GM15510 (cell line): ENCODE results near the gene COL4A1.

Experiments
- POLR2A ChIP-seq: IDR thresholded peaks from 3 replicates; pipeline ENCODE4 v1.6.1; 2011; ENCODE audit warnings: borderline replicate concordance; ENCODE audit not compliant: insufficient read length; ENCODE audit errors: extremely low read depth

The COL4A1 gene

DNA sequence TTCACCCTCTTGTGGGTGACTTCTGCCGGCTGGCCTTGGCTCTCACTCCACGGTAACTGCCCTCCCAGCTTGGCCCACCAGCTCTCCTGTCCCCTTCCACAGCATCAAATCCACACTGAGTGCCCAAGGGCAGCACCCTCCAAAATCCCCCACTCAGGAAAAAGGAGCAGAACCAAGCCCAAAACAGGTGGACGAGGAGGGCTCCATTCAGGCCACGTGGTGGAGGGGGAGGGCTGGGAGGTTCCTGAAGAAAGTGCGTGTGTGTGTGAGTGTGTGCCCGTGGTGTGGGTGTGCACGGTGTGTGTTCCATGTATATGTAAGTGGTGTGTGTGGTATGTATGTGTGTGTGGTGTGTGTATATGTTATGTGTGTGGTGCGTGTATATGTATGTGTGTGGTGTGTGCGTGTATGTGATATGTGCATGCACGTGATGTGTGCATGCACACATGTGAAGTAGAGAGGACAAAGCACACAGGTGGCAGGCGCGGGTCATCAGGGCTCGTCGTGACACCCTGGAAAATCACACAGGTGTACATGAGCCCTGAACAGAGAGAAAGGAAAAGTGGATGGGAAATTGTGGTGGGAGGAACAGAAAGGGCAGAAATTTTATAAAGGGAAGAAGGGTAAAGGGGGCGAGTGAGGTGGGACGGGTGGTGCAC is 76.9 kb downstream of the COL4A1 start:
- no peak for TF ChIP-seq POLR2A

DNA sequence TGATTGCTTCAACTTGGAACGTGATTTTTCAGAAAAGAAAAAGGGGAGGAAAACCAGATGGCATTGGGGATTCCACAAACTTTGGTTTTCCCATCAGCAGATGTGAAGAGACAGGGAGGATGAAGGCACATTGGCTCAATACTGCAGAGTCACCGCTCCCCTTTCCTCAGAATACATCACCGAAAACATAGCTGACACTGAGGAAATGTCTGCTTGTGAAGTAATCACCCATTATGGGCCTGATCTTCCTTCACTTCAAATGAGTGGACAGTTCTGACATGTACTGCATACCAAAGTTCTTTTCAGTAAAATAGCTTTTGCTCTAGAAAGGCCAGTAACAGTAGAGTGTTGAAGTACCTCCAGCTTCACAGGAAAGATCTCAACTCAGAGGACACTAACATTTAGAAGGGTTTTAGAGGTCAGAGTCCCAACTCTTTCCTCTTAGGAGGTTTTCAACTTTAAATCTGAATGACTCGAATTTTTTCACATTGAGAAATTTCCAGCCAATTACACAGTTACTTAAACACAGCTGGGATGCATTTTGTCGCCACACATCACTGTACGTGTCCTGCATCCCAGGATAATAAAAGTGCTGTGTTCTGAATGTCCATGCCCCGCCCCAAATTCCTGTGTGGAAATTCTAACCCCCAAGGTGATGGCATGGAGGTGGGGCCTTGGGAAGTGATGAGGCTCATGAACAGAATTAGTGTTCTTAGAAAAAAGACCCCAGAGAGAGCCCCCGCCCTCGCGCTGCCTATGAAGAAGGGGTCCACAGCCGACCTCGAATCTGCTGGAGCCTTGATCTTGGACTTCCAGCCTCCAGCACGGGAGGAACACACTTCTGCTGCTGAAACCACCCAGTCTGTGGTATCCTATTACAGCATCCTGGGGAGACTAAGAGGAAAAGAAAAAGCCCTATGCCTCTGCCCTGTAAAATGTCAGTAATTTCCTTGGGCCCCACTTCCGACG is 77.7 kb downstream of the COL4A1 start:
- TF ChIP-seq POLR2A: no peak

DNA sequence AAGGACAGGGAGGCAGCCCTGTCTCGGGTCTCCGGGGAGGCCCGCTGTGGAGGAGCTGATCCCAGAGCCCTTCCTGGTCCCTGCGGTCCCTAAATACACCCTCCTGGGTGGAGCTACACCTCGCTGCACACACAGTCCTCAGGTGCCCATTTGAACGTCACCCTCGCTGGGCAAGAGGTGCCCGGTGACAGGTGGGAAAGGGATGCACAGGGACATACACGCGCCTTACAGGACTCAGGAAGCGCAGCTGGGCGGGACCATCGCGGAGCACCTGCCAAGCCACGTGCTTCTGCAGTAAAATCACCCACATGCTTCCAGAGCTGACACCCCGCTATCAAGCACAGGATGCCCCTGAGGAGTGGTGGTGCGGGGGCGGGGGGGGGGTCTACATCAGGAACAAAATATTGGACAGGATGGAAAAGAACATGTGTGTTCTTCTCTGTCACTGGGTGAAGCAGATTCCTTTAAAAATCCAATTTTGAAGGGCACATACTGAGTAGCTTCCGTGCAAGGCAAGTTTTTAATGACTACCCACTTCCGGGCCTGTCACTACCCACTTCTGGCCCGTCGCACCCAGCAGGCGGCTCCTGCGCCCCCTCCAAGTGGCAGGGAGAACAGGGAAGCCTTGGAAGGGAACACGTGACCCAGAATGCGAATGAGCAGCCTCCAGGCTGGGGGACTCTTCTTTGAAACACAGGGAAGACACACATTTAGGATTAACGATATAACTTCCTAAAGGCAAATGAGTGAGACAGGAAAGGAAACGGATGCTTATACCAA is 78.9 kb downstream of the COL4A1 start:
- no peak for TF ChIP-seq POLR2A

DNA sequence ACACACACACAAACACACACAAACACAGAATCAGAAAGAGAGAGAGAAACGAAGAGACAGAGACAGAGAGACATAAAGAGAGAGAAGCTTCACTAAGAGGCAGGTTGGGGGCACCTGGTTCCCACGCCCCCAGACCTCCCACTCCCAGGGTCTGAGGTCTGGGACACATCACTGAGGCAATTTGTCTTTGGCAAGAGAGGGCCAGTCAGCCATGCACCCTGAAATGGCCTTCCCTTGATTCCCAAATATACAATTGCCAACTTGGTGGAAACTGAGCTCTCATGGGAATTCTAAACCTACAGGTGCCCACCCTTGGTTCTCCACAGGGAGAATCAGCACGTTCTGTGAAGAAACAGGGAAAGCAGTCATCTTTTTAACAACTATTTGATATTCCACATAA is 79.5 kb downstream of the COL4A1 start:
- TF ChIP-seq POLR2A: no peak

DNA sequence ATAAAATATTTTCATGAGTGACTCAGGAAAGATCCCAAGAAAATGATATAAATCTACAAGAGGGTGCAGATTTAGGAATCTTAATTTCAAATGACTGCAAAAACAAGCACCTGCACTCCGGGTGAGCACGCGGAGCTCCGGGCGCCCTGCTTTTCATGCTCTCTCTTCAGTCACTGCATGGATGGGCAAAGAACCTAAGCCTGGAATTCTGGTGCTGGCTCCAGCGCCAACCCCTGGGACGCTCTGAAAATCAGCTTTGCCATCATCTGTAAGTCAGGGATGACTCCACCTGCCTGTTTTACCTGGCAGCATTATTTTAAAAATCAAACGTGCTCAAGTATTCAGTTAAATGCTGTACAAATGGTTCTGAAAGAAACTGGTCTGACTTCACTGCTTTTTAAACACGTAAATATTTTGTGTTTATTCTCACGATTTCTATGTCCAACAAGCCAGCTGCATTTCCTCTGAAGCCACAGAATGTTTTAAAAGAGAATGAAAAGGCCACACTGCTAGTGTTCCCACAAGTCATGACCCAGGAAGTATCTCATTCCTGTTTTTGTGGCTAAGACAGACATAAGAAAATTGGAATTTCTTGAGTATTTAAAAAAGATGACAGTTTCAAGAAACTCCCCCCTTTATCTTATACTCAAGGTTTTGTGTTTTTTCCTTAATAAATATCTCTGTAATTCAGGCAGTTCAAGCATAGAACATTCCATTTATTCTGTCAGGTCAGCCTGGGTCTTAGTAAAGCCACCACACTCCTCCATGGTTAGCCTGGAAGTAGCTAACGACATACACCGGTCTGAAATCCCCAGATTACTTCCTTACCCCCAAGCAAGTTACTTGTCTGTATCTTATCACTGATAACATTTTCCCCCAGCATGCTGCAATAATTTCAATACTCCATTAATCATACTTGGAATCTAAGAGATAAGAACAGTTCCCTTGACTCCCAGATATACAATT is 81.1 kb downstream of the COL4A1 start:
- no peak for TF ChIP-seq POLR2A

DNA sequence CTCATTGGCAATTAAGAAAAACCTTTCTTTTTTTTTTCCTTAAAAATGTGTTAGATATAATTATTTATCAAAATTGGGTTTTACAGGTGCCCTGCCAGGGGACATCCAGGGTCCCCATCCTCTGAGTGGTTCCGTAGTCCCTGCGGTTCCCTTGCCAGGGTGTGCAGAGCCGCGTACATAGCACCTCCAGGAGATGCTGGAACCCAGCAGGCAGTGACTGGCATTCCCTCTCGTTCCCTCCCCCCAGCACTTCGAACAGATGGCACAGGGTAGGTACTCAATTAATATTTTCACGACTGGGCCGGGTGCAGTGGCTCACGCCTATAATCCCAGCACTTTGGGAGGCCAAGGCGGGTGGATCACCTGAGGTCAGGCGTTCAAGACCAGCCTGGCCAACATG is 82.0 kb downstream of the COL4A1 start:
- TF ChIP-seq POLR2A: no peak

DNA sequence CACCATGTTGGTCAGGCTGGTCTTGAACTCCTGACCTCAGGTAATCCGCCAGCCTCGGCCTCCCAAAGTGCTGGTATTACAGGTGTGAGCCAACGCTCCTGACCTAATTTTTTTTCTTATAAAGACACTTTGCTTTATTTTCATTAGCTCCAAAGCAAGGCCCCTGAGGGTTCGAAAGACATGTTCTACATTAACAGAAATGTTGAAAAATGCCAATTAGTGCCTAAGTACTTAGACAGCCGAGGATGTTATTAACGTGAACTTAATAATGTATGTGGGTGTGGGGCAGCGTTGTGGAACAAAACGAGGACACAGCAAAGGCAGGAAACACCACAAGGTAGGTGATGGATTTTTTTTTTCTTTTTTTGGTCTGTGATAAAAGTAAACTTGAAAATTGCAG is 82.4 kb downstream of the COL4A1 start:
- no peak for TF ChIP-seq POLR2A

DNA sequence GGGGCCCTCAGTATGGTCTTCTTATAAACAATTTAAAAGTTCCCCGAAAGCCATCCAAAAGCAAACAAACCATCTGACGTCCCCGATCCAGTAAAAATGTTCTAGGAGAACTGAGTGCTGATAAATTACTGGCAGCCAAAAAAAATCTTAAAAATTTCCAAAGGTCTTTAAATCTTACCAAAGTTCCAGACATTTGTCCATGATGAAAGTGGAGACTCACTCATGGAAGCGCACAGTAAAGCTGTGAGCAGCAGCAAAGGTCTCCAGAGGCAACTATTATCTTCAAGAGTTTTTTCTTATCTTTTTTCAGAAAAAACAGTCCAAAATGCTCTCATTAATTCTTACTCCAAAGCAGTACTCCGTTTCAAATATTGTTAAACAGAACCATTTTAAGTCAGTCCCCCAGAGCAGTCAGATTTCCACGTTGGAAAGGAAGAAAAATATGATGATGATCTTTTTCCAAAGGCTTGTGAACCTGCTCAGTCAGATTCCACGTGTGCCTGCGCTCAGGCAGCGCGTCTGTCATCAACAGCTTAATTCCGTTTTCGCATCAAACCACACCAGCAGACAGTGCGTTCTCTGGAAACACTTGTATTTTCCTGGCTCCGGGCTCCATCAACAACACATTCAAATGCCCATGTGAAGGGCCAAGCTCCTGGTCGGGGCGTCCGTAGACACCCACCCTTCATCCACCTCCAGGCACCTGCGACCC is 85.4 kb downstream of the COL4A1 start:
- no peak for TF ChIP-seq POLR2A

DNA sequence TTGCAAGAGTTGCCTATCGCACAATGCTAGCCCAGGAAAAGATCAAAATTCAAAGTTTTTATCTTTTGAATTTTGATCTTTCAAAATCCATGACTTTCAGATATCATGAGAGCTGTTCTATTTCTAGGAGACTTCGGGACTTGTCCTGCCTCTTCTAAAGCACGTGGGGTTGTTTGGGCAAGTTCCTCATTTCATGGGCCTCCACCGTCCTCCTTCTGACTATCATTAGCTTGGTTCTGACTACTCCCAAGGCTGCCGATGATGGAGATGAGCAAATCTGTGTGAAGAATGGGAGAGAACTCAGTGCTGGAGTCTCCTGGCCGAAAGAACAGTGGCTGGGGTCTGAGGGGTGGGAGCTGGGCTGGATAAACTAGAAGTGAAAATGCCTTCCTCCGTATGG is 86.5 kb downstream of the COL4A1 start:
- TF ChIP-seq POLR2A: no peak

DNA sequence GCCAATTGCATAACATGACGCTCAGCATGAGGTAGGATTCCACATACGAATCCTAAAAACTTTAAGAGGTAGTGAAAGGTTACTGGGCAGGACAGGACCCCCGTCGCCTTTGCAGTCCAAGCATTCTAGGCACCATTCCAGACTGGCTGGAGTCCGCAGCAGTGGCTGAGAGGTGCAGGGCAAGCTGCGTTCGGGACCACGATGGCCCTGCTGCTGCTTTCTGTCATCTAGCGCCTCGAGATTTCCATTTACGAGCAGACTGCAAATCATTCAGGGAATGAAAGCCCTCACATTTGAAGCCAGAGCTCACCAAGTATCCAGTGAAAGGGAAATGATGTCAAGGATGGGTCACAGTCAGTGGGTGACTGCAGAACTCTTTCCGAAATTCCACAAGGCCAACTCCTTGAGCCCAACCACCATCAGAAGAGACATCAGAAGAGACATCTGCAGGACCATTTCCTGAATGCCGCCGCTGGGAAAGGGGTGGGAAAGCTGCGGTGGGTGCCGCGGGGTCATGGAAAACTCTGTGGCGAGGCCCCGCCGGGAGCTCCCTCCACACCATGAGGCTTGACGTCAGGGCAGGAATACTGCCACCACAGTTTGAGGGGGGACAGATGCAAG is 88.3 kb downstream of the COL4A1 start:
- TF ChIP-seq POLR2A: no peak

DNA sequence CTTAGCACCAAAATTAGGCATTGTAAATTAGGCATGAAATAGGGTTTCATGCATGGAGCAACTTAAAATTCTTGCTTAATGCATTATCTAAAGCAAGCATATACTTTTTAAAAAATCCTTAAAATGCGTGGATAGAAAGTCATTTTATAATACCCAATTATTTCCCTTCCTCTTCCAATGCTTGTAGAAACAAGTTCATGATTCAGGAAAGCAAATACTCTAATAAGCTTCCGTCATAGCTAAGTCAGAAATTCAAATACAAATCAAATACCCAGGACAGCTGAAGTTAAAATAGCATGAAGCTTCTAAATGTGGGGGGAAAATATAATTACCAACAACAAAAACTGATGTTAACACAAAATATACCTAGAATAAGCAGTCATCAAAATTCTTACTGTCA is 89.1 kb downstream of the COL4A1 start:
- no peak for TF ChIP-seq POLR2A

DNA sequence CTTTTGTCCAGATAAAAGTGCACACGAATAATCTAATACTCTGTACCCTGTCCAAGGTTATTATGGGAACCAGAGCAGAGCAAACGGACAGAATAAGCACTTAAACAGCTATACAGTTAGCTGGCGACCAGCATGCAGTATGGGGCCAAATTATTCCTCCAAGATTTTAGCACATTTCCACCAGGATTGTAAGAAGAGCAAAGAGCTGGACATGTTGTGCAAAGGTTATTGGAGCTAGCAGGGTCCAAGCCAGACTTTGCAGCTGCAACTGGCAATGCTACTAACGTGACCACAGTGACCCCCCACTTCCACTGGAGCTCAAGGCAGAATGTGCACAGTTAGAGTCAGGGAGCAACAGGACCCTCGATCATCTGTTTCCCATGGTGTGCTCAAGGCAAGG is 89.9 kb downstream of the COL4A1 start:
- no peak for TF ChIP-seq POLR2A
